ENCODE data around the gene TNIK.

GRCh38 chr3:171397089-171397488, 63.1 kb downstream of the TNIK start:
- TF ChIP-seq POLR2AphosphoS5 (IDR thresholded peaks at IDR 0.05) = no peak
- TF ChIP-seq CTCF (IDR thresholded peaks at IDR 0.05) = no peak
- TF ChIP-seq POLR2A (IDR thresholded peaks at IDR 0.05) = no peak
- no peak for TF ChIP-seq EP300 (IDR thresholded peaks at IDR 0.05)

Data from gastroesophageal sphincter (tissue), 3 donors.